Measurements from ENCODE around the gene ZSWIM8.
"Not testable (repeated sequence)": the region's sequence is repeated elsewhere in the genome, so short reads cannot be mapped to it uniquely, and the experiment has no call there.

The ZSWIM8 gene

GRCh38 chr10:73796035-73796434 lies 10.6 kb downstream of the ZSWIM8 start:
- DNase-seq, result not testable (repeated sequence)

- DNase-seq, result no peak
These were observed 11.4 kb downstream of the ZSWIM8 start for GRCh38 chr10:73796766-73797165.

- DNase-seq, result no peak
These were observed 12.1 kb downstream of the ZSWIM8 start for GRCh38 chr10:73797324-73798025.

GRCh38 chr10:73798087-73798486 lies 12.7 kb downstream of the ZSWIM8 start:
- DNase-seq, result no peak

GRCh38 chr10:73798927-73799560 lies 13.6 kb downstream of the ZSWIM8 start:
- DNase-seq, result no peak

- no peak for DNase-seq
These were observed 14.6 kb downstream of the ZSWIM8 start for GRCh38 chr10:73799899-73800559.

GRCh38 chr10:73800560-73801252 lies 15.3 kb downstream of the ZSWIM8 start:
- no peak for DNase-seq

- no peak for DNase-seq
These were observed 15.8 kb downstream of the ZSWIM8 start for GRCh38 chr10:73801253-73801590.

- DNase-seq, result no peak
These were observed 17.0 kb downstream of the ZSWIM8 start for GRCh38 chr10:73802276-73802991.

GRCh38 chr10:73803680-73804286 lies 18.4 kb downstream of the ZSWIM8 start:
- DNase-seq, result no peak

- no peak for DNase-seq
These were observed 21.0 kb downstream of the ZSWIM8 start for GRCh38 chr10:73806176-73806950.

- no peak for DNase-seq
These were observed 22.1 kb downstream of the ZSWIM8 start for GRCh38 chr10:73807471-73807870.

GRCh38 chr10:73808021-73808815 lies 22.8 kb downstream of the ZSWIM8 start:
- no peak for DNase-seq

- DNase-seq, result no peak
These were observed 23.8 kb downstream of the ZSWIM8 start for GRCh38 chr10:73809061-73809818.

GRCh38 chr10:73810358-73810734 lies 24.9 kb downstream of the ZSWIM8 start:
- no peak for DNase-seq

- peak; percentile 10 for DNase-seq
These were observed 25.5 kb downstream of the ZSWIM8 start for GRCh38 chr10:73810735-73811465.

GRCh38 chr10:73812657-73813056 lies 27.3 kb downstream of the ZSWIM8 start:
- DNase-seq, result no peak

GRCh38 chr10:73813333-73813732 lies 27.9 kb downstream of the ZSWIM8 start:
- no peak for DNase-seq

GRCh38 chr10:73814276-73814895 lies 29.0 kb downstream of the ZSWIM8 start:
- DNase-seq, result no peak
